ENCODE results near the gene HSBP1.
A peak's percentile ranks its signal among the peaks of the same experiment; 100 is the strongest.

HSBP1 gene

GRCh38 chr16:83797013-83797412, 10.8 kb upstream of the HSBP1 start:
- TF ChIP-seq, protein P1, sequence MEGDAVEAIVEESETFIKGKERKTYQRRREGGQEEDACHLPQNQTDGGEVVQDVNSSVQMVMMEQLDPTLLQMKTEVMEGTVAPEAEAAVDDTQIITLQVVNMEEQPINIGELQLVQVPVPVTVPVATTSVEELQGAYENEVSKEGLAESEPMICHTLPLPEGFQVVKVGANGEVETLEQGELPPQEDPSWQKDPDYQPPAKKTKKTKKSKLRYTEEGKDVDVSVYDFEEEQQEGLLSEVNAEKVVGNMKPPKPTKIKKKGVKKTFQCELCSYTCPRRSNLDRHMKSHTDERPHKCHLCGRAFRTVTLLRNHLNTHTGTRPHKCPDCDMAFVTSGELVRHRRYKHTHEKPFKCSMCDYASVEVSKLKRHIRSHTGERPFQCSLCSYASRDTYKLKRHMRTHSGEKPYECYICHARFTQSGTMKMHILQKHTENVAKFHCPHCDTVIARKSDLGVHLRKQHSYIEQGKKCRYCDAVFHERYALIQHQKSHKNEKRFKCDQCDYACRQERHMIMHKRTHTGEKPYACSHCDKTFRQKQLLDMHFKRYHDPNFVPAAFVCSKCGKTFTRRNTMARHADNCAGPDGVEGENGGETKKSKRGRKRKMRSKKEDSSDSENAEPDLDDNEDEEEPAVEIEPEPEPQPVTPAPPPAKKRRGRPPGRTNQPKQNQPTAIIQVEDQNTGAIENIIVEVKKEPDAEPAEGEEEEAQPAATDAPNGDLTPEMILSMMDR (IDR thresholded peaks at IDR 0.05; ENCODE audit: low read depth, low read length, missing control alignments): no peak
- Histone ChIP-seq H3K27ac (no peak overlapping the region), H3K4me3 (ENCODE audit: low read depth, low read length) (no peak overlapping the region), H3K36me3 (replicated peaks) (no peaks in the 10 kb centered on the region), H3K27me3 (replicated peaks) (no peaks in the 10 kb centered on the region)
- in situ Hi-C loops (cut with HindIII; ENCODE audit: low pct_ligation_motif_present, low sequenced_read_pairs): no loop called here
- DNase-seq: no peak

DNA sequence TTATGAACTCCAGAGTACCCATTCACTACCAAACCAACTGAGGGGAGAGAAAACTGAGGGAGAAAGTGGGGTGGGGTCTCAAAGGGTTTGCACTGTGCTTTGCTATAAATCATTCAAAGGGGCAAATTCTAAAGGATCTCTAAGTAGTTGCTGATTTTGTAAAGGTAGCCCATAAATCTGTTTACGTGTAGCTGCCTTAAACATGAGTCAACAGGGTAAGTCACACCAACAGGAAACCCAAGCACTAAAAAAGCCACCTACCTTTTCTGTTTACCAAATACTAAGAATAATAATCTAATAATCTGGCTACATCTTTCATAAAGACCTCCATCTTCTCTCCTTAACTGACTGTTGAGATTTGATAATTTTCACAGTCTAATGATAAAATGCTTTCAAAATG, 8.4 kb upstream of the HSBP1 start:
- in situ Hi-C loops (cut with HindIII; ENCODE audit: low pct_ligation_motif_present, low sequenced_read_pairs): no loop called here
- Histone ChIP-seq H3K4me3 (ENCODE audit: low read depth, low read length) (no peak overlapping the region), H3K27me3 (replicated peaks) (no peaks in the 10 kb centered on the region), H3K27ac (no peak overlapping the region), H3K36me3 (replicated peaks) (no peaks in the 10 kb centered on the region)
- no peak for DNase-seq
- TF ChIP-seq, protein P1 (IDR thresholded peaks at IDR 0.05; ENCODE audit: low read depth, low read length, missing control alignments): no peak

DNA sequence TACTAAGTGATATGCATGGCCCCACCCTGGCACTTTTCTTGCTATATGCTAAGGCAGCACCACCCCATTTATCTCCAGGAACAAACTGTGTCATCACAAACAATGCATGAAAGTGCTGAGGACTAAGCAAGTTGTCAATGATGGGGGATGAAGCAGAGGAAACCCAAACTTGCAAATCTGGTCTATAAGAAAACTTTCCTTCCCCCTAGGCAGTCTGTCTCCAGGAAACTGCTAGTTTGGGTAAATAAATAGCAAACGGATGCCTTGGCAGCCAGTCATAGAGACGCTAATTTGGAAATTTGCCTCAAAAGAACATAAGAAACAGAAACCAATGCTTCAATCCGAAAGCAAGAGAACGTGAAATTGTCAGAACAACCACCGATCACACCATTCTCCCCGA, 5.6 kb upstream of the HSBP1 start:
- TF ChIP-seq, protein P1 (IDR thresholded peaks at IDR 0.05; ENCODE audit: low read depth, low read length, missing control alignments): no peak
- DNase-seq: peak; percentile 70
- Histone ChIP-seq H3K4me3 (ENCODE audit: low read depth, low read length) (no peak overlapping the region), H3K36me3 (replicated peaks) (no peaks in the 10 kb centered on the region), H3K27me3 (replicated peaks) (no peaks in the 10 kb centered on the region), H3K27ac (no peak overlapping the region)
- in situ Hi-C loops (cut with HindIII; ENCODE audit: low pct_ligation_motif_present, low sequenced_read_pairs): no loop called here

- Histone ChIP-seq H3K4me3 (ENCODE audit: low read depth, low read length) (no peak overlapping the region), H3K27ac (no peak overlapping the region), H3K27me3 (replicated peaks) (no peaks in the 10 kb centered on the region), H3K36me3 (replicated peaks) (no peaks in the 10 kb centered on the region)
- in situ Hi-C loops (cut with HindIII; ENCODE audit: low pct_ligation_motif_present, low sequenced_read_pairs): no loop called here
- TF ChIP-seq, protein P1 (IDR thresholded peaks at IDR 0.05; ENCODE audit: low read depth, low read length, missing control alignments): no peak
- DNase-seq: no peak
Observed at GRCh38 chr16:83802554-83803205, 5.1 kb upstream of the HSBP1 start.

- Histone ChIP-seq H3K27me3 (replicated peaks) (no peaks in the 10 kb centered on the region), H3K36me3 (replicated peaks) (no peaks in the 10 kb centered on the region), H3K27ac (no peak overlapping the region), H3K4me3 (ENCODE audit: low read depth, low read length) (no peak overlapping the region)
- TF ChIP-seq, protein P1 (IDR thresholded peaks at IDR 0.05; ENCODE audit: low read depth, low read length, missing control alignments): no peak
- in situ Hi-C loops (cut with HindIII; ENCODE audit: low pct_ligation_motif_present, low sequenced_read_pairs): no loop called here
- DNase-seq: no peak
Observed at GRCh38 chr16:83803811-83804210, 4.0 kb upstream of the HSBP1 start.

GRCh38 chr16:83804366-83804765, 3.4 kb upstream of the HSBP1 start:
- DNase-seq: no peak
- TF ChIP-seq, protein P1 (IDR thresholded peaks at IDR 0.05; ENCODE audit: low read depth, low read length, missing control alignments): no peak
- Histone ChIP-seq H3K27ac (no peak overlapping the region), H3K4me3 (ENCODE audit: low read depth, low read length) (no peak overlapping the region), H3K27me3 (replicated peaks) (no peaks in the 10 kb centered on the region), H3K36me3 (replicated peaks) (no peaks in the 10 kb centered on the region)
- in situ Hi-C loops (cut with HindIII; ENCODE audit: low pct_ligation_motif_present, low sequenced_read_pairs): no loop called here
